Hepatocyte (in vitro differentiated cells): ENCODE results near the gene RALGPS2.

ENCODE experiments used
- EZH2phosphoT487 ChIP-seq: fragments of 200-600 bp; sonication (generic); IDR thresholded peaks from one replicate; pipeline ENCODE4 v1.6.1; 2018; ENCODE audit warnings: antibody characterized with exemption, mild to moderate bottlenecking, low read depth, moderate library complexity; ENCODE audit not compliant: unreplicated experiment, severe bottlenecking
- TF ChIP-seq, protein P1 (sequence below): fragments of 200-600 bp; sonication (generic); IDR thresholded peaks from 2 replicates; pipeline ENCODE4 v1.5.1; 2016; ENCODE audit warnings: antibody characterized with exemption, mild to moderate bottlenecking; ENCODE audit not compliant: poor library complexity

DNA sequence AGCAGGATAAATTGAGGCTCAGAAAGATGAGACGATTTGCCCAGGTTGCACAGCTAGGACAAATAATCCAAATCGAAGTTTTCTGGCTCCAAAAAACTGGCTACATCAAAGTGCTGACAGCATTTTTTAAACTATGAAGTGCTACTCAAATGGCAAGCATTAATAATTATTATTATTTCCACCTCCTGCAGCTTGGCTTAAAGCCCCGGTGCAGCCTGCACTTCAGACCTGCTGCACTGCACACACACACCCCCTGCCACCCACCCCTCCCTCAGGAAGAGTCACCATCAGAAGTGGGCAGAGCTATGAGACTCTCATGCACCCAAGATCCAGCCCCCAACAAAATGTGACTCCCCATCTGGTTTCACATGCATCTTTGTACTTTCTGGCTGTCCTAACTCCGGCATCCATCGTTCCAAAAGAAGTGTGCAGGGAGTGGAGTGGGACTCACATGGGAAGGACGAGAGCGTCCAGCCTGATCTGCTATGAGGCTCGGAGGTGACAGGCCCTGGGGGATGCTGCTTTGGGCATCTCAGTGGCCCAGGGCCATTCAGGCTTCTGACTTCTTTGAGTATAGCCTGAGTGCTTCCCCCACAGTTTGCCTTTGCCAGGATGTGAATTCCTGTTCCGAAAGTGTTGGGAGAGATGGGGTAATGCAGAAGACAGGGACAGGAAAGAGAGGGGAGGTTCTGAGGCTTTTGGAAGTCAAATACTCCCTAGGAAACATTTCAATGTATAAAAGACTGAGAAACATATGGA lies 235.6 kb downstream of the RALGPS2 start:
- TF ChIP-seq, protein P1, sequence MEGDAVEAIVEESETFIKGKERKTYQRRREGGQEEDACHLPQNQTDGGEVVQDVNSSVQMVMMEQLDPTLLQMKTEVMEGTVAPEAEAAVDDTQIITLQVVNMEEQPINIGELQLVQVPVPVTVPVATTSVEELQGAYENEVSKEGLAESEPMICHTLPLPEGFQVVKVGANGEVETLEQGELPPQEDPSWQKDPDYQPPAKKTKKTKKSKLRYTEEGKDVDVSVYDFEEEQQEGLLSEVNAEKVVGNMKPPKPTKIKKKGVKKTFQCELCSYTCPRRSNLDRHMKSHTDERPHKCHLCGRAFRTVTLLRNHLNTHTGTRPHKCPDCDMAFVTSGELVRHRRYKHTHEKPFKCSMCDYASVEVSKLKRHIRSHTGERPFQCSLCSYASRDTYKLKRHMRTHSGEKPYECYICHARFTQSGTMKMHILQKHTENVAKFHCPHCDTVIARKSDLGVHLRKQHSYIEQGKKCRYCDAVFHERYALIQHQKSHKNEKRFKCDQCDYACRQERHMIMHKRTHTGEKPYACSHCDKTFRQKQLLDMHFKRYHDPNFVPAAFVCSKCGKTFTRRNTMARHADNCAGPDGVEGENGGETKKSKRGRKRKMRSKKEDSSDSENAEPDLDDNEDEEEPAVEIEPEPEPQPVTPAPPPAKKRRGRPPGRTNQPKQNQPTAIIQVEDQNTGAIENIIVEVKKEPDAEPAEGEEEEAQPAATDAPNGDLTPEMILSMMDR = no peak
- no peak for TF ChIP-seq EZH2phosphoT487
